Stimulated activated CD4-positive, alpha-beta T cell treated with anti-CD3 and anti-CD28 coated beads, Interleukin-12 subunit alpha, Interleukin-12 subunit beta, amount 100 ng/mL, for 48 hours (primary cell): ENCODE data around the gene IRAK3.
"Not testable (repeated sequence)": the region's sequence is repeated elsewhere in the genome, so short reads cannot be mapped to it uniquely, and the experiment has no call there.

Experiments used
- DNase-seq, 3 donors: peaks; one replicate each; pipeline ENCODE4 v3.0.0-alpha.2; 2020; ENCODE audit warnings: low read depth in 2 of 3, low spot score in 1 of 3

IRAK3 gene

DNA sequence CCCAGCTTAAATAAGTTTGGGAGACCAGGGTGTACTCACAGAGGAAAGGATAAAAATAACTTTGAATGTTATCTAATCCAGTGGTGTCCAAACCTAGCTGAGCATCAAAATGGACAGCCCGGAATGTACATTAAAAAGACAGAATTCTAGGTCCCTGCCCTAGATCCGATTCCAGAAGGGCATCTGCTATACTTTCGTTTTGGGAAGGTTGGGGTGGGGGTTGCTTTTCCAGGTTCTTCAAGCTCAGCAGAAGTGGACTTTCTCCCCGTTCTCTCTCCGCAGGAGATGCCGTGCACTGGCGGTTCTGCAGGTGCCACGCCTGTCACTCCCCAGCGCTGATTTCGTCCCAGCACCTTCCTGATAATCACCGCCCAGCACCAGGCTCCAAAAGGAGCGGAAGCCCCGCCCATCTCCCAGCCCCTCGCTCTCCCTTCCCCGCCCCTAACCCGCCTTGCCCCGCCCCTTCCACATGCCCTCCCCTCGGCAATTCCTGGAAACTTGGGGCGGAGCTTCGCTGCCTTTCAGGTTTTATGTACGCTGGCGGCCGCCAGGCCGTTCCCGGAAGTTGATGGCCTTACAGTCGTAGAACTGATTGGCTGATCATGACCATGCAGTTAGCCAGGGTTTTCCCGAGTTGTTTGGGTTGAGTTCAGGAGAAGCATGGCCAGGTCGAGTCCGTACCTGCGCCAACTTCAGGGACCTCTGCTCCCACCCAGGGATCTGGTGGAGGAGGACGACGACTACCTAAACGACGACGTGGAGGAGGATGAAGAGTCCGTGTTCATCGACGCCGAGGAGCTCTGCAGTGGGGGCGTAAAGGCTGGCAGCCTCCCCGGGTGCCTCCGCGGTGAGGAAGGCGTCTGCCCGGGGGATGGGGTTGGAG is 113.2 kb downstream of the IRAK3 start, which contains the start of gene HELB:
Gene HELB, plus strand, starts transcription at position 550 of the 883 bp plus-strand sequence. Its CDS starts 111 bp downstream, at position 661.
- peak; percentile 97 to 99 (median 98) for DNase-seq

DNA sequence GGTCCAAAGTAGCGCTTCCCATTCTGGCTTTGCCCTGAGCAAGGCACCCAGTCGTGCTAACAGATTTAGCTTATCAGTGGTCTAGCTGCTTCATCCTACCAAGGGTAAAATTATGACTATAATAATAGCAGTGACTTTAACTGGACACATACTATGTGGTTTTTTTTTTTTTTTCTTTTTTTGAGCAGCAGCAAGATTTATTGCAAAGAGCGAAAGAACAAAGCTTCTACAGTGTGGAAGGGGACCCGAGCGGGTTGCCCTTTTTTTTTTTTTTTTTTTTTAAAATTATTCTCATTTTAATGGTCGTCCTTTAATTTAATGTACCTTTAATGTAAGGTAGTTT is 113.8 kb downstream of the IRAK3 start:
- no peak for DNase-seq

GRCh38 chr12:66303316-66303804 is 114.3 kb downstream of the IRAK3 start:
- not testable (repeated sequence) for DNase-seq
